Measurements from ENCODE around the gene MLX.

The MLX gene

DNA sequence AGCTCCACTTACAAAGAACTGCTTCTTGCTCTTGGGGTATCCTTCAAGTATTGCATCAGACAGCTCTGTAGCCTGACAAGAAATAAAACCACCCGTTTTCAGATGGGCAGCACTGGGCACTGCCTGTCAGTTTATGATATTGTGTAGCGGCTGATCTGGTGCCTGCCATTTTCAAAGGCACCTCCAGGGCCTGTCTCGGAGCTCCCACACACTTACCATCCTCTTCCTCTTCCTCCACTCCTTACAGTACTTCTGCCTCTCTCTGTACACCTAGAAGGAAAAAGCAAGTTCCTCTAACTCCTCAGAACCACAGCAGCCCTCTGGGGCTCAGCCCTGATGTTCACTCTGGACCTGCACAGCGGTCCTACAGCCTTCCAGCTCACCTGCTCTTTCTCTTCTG, 6.2 kb downstream of the MLX start:
- Histone ChIP-seq H3K27me3 (replicated peaks; ENCODE audit: insufficient read depth, low read length) (no peaks in the 10 kb centered on the region), H3K27ac (ENCODE audit: low read length) (no peak overlapping the region), H3F3A (ENCODE audit: insufficient read depth, low read length) (peaks cover 24% of the 10 kb centered on the region), H3K9ac (ENCODE audit: low read length) (no peak overlapping the region), H3K79me2 (ENCODE audit: low read length) (peaks cover 84% of the 10 kb centered on the region), H2AFZ (ENCODE audit: low read length) (no peak overlapping the region), H3K4me2 (ENCODE audit: low read depth, low read length) (no peak overlapping the region), H3K9me2 (replicated peaks; ENCODE audit: insufficient read depth, low read length) (no peaks in the 10 kb centered on the region), H4K20me1 (ENCODE audit: insufficient read depth, low read length) (no peaks in the 10 kb centered on the region), H3K36me3 (replicated peaks; ENCODE audit: insufficient read depth, low read length) (peaks cover 6% of the 10 kb centered on the region; the same call in 1 of the 2 replicates), H3K4me3 (ENCODE audit: low read length) (no peak overlapping the region), H3K9me3 (replicated peaks; ENCODE audit: insufficient read depth, low read length) (no peaks in the 10 kb centered on the region), H3K4me1 (ENCODE audit: low read length) (peaks cover 9% of the 10 kb centered on the region; the same call in 1 of the 2 replicates)
- no peak for DNase-seq
- TF ChIP-seq CTCF (IDR thresholded peaks at IDR 0.05; ENCODE audit: low read length), result no peak
- no peak for TF ChIP-seq EZH2phosphoT487 (IDR thresholded peaks at IDR 0.05; ENCODE audit: low read length)
- no peak for TF ChIP-seq EZH2 (optimal IDR thresholded peaks at IDR 0.05; ENCODE audit: low read depth, low read length)

DNA sequence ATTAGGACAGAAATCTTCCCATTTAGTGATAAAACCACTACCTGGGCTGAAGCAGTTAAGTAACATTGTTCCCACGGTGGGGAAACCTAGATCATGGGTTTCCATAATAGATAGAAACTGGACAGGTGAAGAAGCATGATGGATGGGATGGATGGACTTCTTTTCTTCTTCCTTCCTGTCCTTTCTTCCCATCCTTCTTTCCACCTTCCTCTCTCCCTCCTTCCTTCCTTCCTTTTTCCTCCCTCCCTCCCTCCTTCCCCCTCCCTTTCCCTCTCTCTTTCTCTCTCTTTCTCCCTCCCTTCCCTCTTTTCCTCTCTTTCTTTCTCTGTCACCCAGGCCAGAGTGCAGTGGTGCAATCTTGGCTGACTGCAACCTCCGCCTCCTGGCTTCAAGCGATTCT, 7.6 kb downstream of the MLX start:
- Histone ChIP-seq H3K27ac (ENCODE audit: low read length) (no peak overlapping the region), H3K36me3 (replicated peaks; ENCODE audit: insufficient read depth, low read length) (peaks cover 4% of the 10 kb centered on the region; the same call in 1 of the 2 replicates), H3K27me3 (replicated peaks; ENCODE audit: insufficient read depth, low read length) (no peaks in the 10 kb centered on the region), H3K9me3 (replicated peaks; ENCODE audit: insufficient read depth, low read length) (no peaks in the 10 kb centered on the region), H3F3A (ENCODE audit: insufficient read depth, low read length) (peaks cover 35% of the 10 kb centered on the region), H3K9me2 (replicated peaks; ENCODE audit: insufficient read depth, low read length) (no peaks in the 10 kb centered on the region), H3K4me1 (ENCODE audit: low read length) (peaks cover 14% of the 10 kb centered on the region), H4K20me1 (ENCODE audit: insufficient read depth, low read length) (no peaks in the 10 kb centered on the region), H2AFZ (ENCODE audit: low read length) (no peak overlapping the region), H3K79me2 (ENCODE audit: low read length) (peaks cover 72% of the 10 kb centered on the region), H3K9ac (ENCODE audit: low read length) (no peak overlapping the region), H3K4me3 (ENCODE audit: low read length) (no peak overlapping the region), H3K4me2 (ENCODE audit: low read depth, low read length) (no peak overlapping the region)
- TF ChIP-seq EZH2 (optimal IDR thresholded peaks at IDR 0.05; ENCODE audit: low read depth, low read length) (no peak), EZH2phosphoT487 (IDR thresholded peaks at IDR 0.05; ENCODE audit: low read length) (no peak), CTCF (IDR thresholded peaks at IDR 0.05; ENCODE audit: low read length) (no peak)
- no peak for DNase-seq

DNA sequence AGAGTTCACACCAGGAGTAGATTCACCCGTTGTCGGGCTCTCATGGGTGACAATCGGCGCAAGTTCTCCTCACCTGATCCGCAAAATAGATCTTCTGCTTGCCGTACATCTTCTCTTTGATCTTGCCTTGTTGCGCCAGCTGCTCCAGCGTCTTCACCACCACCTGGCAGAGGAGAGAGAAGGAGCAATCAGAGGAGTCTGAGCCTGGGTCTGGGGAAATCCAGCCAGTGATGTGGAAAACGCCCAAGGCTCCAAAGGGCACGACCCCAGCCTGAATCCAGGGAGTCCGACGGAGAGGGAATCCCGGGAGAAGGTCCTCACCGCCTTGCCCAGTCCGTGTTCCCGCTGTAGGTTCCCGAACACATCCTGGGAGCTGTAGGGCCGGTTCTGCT, 10.2 kb downstream of the MLX start:
- Histone ChIP-seq H3K4me3 (ENCODE audit: low read length) (peak overlapping the region; percentile 90), H3K9me2 (replicated peaks; ENCODE audit: insufficient read depth, low read length) (no peaks in the 10 kb centered on the region), H3K36me3 (replicated peaks; ENCODE audit: insufficient read depth, low read length) (peaks cover 4% of the 10 kb centered on the region; the same call in 1 of the 2 replicates), H3K27ac (ENCODE audit: low read length) (peak overlapping the region; percentile 98; the same call in 1 of the 2 replicates), H3F3A (ENCODE audit: insufficient read depth, low read length) (peaks cover 40% of the 10 kb centered on the region), H3K79me2 (ENCODE audit: low read length) (peaks cover 64% of the 10 kb centered on the region), H3K4me2 (ENCODE audit: low read depth, low read length) (peak overlapping the region; percentile 71), H3K9me3 (replicated peaks; ENCODE audit: insufficient read depth, low read length) (no peaks in the 10 kb centered on the region), H4K20me1 (ENCODE audit: insufficient read depth, low read length) (no peaks in the 10 kb centered on the region), H3K4me1 (ENCODE audit: low read length) (peaks cover 37% of the 10 kb centered on the region), H3K9ac (ENCODE audit: low read length) (peak overlapping the region; percentile 95), H3K27me3 (replicated peaks; ENCODE audit: insufficient read depth, low read length) (no peaks in the 10 kb centered on the region), H2AFZ (ENCODE audit: low read length) (peak overlapping the region; percentile 7; the same call in 1 of the 2 replicates)
- TF ChIP-seq EZH2phosphoT487 (IDR thresholded peaks at IDR 0.05; ENCODE audit: low read length), result no peak
- TF ChIP-seq EZH2 (optimal IDR thresholded peaks at IDR 0.05; ENCODE audit: low read depth, low read length), result no peak
- no peak for TF ChIP-seq CTCF (IDR thresholded peaks at IDR 0.05; ENCODE audit: low read length)
- DNase-seq, result peak; percentile 42
